HepG2 (cell line): ENCODE results near the gene F12. TPM values are rescaled to one million over a fixed set of nuclear protein-coding genes. Genes with fewer than 3 reads are reported as not detected.

Experiments used
- ATF7-NPFF ChIP-seq: sonication (generic); formaldehyde crosslinking; IDR thresholded peaks from 2 replicates; pipeline ENCODE4 v1.8.1; 2023; ENCODE audit warnings: mild to moderate bottlenecking, low read depth, missing genetic modification reagents, moderate library complexity
- FOXK2 ChIP-seq: fragments of 450-650 bp; IDR thresholded peaks from 2 replicates; pipeline ENCODE4 v1.6.1; 2016
- GABPA ChIP-seq, 2 experiments: IDR thresholded peaks; 2 replicates each; pipeline ENCODE4 v1.6.1; 2011 to 2016; ENCODE audit warnings: low read depth in 2 of 2, low read length in 1 of 2, missing biosample characterization in 1 of 2, missing genetic modification characterization in 1 of 2
- KDM4B ChIP-seq: sonication (generic); formaldehyde crosslinking; IDR thresholded peaks from 2 replicates; pipeline ENCODE4 v1.4.0; 2020; ENCODE audit warnings: missing genetic modification reagents
- NCOR1 ChIP-seq: fragments of 200-600 bp; sonication (generic); IDR thresholded peaks from 2 replicates; pipeline ENCODE4 v1.7.0; 2017; ENCODE audit warnings: antibody characterized with exemption, low read length, borderline replicate concordance
- NR2F1 ChIP-seq, 2 experiments: fragments of 450-650 bp in 1 of 2; formaldehyde crosslinking in 1 of 2; IDR thresholded peaks; 2 replicates each; pipeline versions ENCODE4 v1.5.0 to v1.6.1; 2016 to 2020; ENCODE audit warnings: mild to moderate bottlenecking in 1 of 2, missing compliant biosample characterization in 1 of 2, missing genetic modification reagents in 1 of 2, moderate library complexity in 1 of 2
- TCF7 ChIP-seq: sonication (generic); IDR thresholded peaks from 2 replicates; pipeline ENCODE4 v1.6.1; 2016; ENCODE audit warnings: antibody characterized with exemption, low read depth
- TEAD2 ChIP-seq: sonication (generic); formaldehyde crosslinking; IDR thresholded peaks from 2 replicates; pipeline ENCODE4 v1.9.0; 2021; ENCODE audit warnings: missing genetic modification reagents
- ZBTB21 ChIP-seq: sonication (generic); formaldehyde crosslinking; IDR thresholded peaks from 2 replicates; pipeline ENCODE4 v1.4.0; 2020; ENCODE audit warnings: missing genetic modification reagents
- ZC3H4 ChIP-seq: sonication (generic); formaldehyde crosslinking; IDR thresholded peaks from 2 replicates; pipeline ENCODE4 v1.4.0; 2020; ENCODE audit warnings: missing genetic modification reagents, borderline replicate concordance
- ZEB1 ChIP-seq: IDR thresholded peaks from 2 replicates; pipeline ENCODE4 v1.6.1; 2012; ENCODE audit warnings: mild to moderate bottlenecking, low read depth, inconsistent platforms; ENCODE audit not compliant: insufficient replicate concordance
- ZFP37 ChIP-seq: sonication (generic); formaldehyde crosslinking; IDR thresholded peaks from 2 replicates; pipeline ENCODE4 v1.4.0; 2020; ENCODE audit warnings: missing genetic modification reagents, borderline replicate concordance
- ZNF430 ChIP-seq: sonication (generic); formaldehyde crosslinking; IDR thresholded peaks from 2 replicates; pipeline ENCODE4 v1.9.0; 2021; ENCODE audit warnings: mild to moderate bottlenecking, missing genetic modification reagents
- ZNF556 ChIP-seq: sonication (generic); formaldehyde crosslinking; IDR thresholded peaks from 2 replicates; pipeline ENCODE4 v1.4.0; 2020; ENCODE audit warnings: mild to moderate bottlenecking, missing genetic modification reagents, borderline replicate concordance
- polyA plus RNA-seq, 8 experiments: library from polyadenylated mRNA; depleted of rRNA in 3 of 8; stranded (reverse) in 7 of 8; unstranded in 1 of 8; fragments of >200 nt; fragmentation: Illumina TruSeq in 4 of 8; extraction: Trizol in 4 of 8; gene quantifications; 2 replicates each; pipeline versions ENCODE4 v1.2.1 to v1.2.3, GENCODE V29; 2011 to 2016; ENCODE audit warnings: low read depth in 4 of 8, missing spikeins in 1 of 8, mixed read lengths in 1 of 8; ENCODE audit not compliant: insufficient read depth in 1 of 8
- total RNA-seq, 5 experiments: library from RNA; depleted of rRNA; stranded (reverse); fragments of >200 nt; fragmentation: Illumina TruSeq; extraction: Trizol; gene quantifications; 2 replicates each; pipeline ENCODE4 v1.2.3, GENCODE V29; 2016; ENCODE audit warnings: low read depth in 1 of 5
- TF ChIP-seq, protein P1 (sequence below): sonication (generic); formaldehyde crosslinking; IDR thresholded peaks from 2 replicates; pipeline ENCODE4 v1.4.0; 2020; ENCODE audit warnings: missing genetic modification reagents
- TF ChIP-seq, protein P2 (sequence below): IDR thresholded peaks from 2 replicates; pipeline ENCODE4 v1.6.1; 2016
- TF ChIP-seq, protein P3 (sequence below): sonication (generic); formaldehyde crosslinking; conservative IDR thresholded peaks from 2 replicates; pipeline ENCODE4 v1.5.0; 2020; ENCODE audit warnings: missing genetic modification reagents

Gene F12
- total and polyA plus RNA-seq, 2 of the 13 experiments (the other 11 are each of a cell fraction or from before 2014, with no cell fraction given), result 2.5 to 3.0 TPM

DNA sequence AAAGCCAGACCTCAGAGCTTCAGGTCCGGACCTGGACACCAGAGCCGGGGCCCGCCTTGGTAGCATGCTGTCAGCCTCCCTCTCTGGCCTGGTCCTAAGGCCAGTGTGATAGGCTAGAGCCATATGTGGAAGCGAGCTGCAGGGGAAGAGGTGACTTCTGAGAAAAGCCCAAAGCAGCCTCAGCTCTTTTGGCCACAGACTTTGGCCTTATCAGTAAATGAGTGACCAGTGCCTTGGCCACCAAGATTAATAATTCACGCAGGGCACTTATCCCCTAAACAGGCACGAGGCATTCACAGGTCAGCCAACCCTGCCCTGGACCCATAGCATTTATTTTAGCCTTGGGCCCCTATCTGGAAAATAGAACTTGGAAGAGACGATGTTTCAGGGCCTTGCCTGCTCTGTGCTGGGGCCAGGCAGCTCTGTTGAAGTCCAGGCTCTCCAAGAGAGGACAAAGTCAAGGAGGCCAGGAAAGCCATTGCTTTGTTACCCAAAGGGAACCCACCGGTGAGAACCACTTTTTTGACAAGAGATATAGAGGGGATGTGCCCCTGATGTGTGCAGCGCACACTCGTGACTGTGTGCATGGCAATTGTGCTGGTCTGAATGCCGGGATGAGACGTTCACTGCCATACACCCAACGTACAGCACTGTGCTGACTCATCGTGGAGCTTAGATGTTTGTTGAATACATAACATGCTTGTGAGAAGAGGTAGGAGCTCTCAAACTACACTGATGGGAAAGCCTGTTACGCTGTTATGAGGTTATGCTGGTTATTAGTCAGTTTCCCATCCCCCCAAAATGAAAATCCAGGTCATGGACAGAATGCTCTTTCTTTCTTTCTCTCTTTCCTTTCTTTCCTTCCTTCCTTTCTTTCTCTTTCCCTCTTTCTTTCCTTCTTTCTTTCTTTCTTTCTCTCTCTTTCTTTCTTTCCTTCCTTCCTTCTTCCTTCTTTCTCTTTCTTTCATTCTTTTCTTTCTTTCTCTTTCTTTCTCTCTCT, 30.2 kb downstream of the F12 start (continued):
- TF ChIP-seq, protein P1, sequence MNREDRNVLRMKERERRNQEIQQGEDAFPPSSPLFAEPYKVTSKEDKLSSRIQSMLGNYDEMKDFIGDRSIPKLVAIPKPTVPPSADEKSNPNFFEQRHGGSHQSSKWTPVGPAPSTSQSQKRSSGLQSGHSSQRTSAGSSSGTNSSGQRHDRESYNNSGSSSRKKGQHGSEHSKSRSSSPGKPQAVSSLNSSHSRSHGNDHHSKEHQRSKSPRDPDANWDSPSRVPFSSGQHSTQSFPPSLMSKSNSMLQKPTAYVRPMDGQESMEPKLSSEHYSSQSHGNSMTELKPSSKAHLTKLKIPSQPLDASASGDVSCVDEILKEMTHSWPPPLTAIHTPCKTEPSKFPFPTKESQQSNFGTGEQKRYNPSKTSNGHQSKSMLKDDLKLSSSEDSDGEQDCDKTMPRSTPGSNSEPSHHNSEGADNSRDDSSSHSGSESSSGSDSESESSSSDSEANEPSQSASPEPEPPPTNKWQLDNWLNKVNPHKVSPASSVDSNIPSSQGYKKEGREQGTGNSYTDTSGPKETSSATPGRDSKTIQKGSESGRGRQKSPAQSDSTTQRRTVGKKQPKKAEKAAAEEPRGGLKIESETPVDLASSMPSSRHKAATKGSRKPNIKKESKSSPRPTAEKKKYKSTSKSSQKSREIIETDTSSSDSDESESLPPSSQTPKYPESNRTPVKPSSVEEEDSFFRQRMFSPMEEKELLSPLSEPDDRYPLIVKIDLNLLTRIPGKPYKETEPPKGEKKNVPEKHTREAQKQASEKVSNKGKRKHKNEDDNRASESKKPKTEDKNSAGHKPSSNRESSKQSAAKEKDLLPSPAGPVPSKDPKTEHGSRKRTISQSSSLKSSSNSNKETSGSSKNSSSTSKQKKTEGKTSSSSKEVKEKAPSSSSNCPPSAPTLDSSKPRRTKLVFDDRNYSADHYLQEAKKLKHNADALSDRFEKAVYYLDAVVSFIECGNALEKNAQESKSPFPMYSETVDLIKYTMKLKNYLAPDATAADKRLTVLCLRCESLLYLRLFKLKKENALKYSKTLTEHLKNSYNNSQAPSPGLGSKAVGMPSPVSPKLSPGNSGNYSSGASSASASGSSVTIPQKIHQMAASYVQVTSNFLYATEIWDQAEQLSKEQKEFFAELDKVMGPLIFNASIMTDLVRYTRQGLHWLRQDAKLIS (CRISPR knock-in tag), result peak; percentile 40; the same call in 1 of the 2 replicates
- no peak for TF ChIP-seq TEAD2
- TF ChIP-seq ATF7-NPFF (CRISPR knock-in tag), result peak; percentile 65
- TF ChIP-seq, protein P2, sequence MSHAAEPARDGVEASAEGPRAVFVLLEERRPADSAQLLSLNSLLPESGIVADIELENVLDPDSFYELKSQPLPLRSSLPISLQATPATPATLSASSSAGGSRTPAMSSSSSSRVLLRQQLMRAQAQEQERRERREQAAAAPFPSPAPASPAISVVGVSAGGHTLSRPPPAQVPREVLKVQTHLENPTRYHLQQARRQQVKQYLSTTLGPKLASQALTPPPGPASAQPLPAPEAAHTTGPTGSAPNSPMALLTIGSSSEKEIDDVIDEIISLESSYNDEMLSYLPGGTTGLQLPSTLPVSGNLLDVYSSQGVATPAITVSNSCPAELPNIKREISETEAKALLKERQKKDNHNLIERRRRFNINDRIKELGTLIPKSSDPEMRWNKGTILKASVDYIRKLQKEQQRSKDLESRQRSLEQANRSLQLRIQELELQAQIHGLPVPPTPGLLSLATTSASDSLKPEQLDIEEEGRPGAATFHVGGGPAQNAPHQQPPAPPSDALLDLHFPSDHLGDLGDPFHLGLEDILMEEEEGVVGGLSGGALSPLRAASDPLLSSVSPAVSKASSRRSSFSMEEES, result peak; percentile 87
- TF ChIP-seq NR2F1 (CRISPR knock-in tag; IDR thresholded peaks at IDR 0.05), result peak; percentile 34 to 44; a peak in 2 of 4 replicates
- no peak for TF ChIP-seq GABPA (IDR thresholded peaks at IDR 0.05; ENCODE audit: low read depth, low read length)
- TF ChIP-seq GABPA (CRISPR knock-in tag; IDR thresholded peaks at IDR 0.05; ENCODE audit: low read depth), result peak; percentile 58
- TF ChIP-seq KDM4B (CRISPR knock-in tag), result 0 out of 2 replicates have a peak, but pooled peaks have one; percentile 40
- TF ChIP-seq TCF7, result 0 out of 2 replicates have a peak, but pooled peaks have one; percentile 17
- TF ChIP-seq NCOR1, result peak; percentile 62; the same call in 1 of the 2 replicates
- no peak for TF ChIP-seq ZBTB21 (CRISPR knock-in tag)
- 0 out of 2 replicates have a peak, but pooled peaks have one; percentile 46 for TF ChIP-seq ZFP37 (CRISPR knock-in tag)
- TF ChIP-seq ZNF430, result no peak
- 0 out of 2 replicates have a peak, but pooled peaks have one; percentile 78 for TF ChIP-seq ZNF556
- no peak for TF ChIP-seq FOXK2
- TF ChIP-seq ZEB1, result no peak
- TF ChIP-seq ZC3H4 (CRISPR knock-in tag), result no peak
- TF ChIP-seq, protein P3, sequence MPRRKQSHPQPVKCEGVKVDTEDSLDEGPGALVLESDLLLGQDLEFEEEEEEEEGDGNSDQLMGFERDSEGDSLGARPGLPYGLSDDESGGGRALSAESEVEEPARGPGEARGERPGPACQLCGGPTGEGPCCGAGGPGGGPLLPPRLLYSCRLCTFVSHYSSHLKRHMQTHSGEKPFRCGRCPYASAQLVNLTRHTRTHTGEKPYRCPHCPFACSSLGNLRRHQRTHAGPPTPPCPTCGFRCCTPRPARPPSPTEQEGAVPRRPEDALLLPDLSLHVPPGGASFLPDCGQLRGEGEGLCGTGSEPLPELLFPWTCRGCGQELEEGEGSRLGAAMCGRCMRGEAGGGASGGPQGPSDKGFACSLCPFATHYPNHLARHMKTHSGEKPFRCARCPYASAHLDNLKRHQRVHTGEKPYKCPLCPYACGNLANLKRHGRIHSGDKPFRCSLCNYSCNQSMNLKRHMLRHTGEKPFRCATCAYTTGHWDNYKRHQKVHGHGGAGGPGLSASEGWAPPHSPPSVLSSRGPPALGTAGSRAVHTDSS (CRISPR knock-in tag), result no peak
